Activated CD8-positive, alpha-beta memory T cell treated with anti-CD3 and anti-CD28 coated beads for 24 hours (primary cell): ENCODE results near the gene ZSCAN32.

ENCODE experiments used
- DNase-seq: peaks from one replicate; pipeline ENCODE4 v3.0.0-alpha.2; 2020

ZSCAN32 gene

GRCh38 chr16:3356118-3356517, 44.7 kb downstream of the ZSCAN32 start:
- no peak for DNase-seq

GRCh38 chr16:3355589-3355988, 45.2 kb downstream of the ZSCAN32 start, which contains the start of gene OR2C1:
Gene OR2C1 (plus strand): TSS chr16:3355889. CDS start chr16:3355941, 52 bp downstream.
- no peak for DNase-seq

- DNase-seq = no peak
Observed at GRCh38 chr16:3349175-3349574, 51.6 kb downstream of the ZSCAN32 start.

GRCh38 chr16:3348547-3349167, 52.1 kb downstream of the ZSCAN32 start:
- no peak for DNase-seq

GRCh38 chr16:3347586-3347985, 53.2 kb downstream of the ZSCAN32 start:
- DNase-seq = no peak

GRCh38 chr16:3346041-3346440, 54.8 kb downstream of the ZSCAN32 start:
- DNase-seq = no peak
